Ramos (cell line): ENCODE results near the gene LSAMP.

Experiments used
- in situ Hi-C: fragments of 300-500 bp; cut with MboI; formaldehyde crosslinking; loops from one replicate; pipeline ENCODE4 v1.14.3; 2022; ENCODE audit warnings: low sequenced_read_pairs; ENCODE audit not compliant: unreplicated experiment

The LSAMP gene

GRCh38 chr3:116038968-116039650, 406.2 kb downstream of the LSAMP start:
- in situ Hi-C loops: no loop called here

GRCh38 chr3:116037954-116038911, 407.1 kb downstream of the LSAMP start:
- in situ Hi-C loops: no loop called here

- in situ Hi-C loops: no loop called here
These were observed 409.9 kb downstream of the LSAMP start for GRCh38 chr3:116035429-116035828.

GRCh38 chr3:116034794-116035193, 410.5 kb downstream of the LSAMP start:
- in situ Hi-C loops: no loop called here

- in situ Hi-C loops: no loop called here
These were observed 411.2 kb downstream of the LSAMP start for GRCh38 chr3:116034086-116034485.

GRCh38 chr3:116033516-116033915, 411.8 kb downstream of the LSAMP start:
- in situ Hi-C loops: no loop called here

GRCh38 chr3:116032176-116032575, 413.1 kb downstream of the LSAMP start:
- in situ Hi-C loops: no loop called here

- in situ Hi-C loops: no loop called here
These were observed 415.0 kb downstream of the LSAMP start for GRCh38 chr3:116030131-116030850.

- in situ Hi-C loops: no loop called here
These were observed 416.0 kb downstream of the LSAMP start for GRCh38 chr3:116029266-116029665.

GRCh38 chr3:116028157-116028556, 417.1 kb downstream of the LSAMP start:
- in situ Hi-C loops: no loop called here

GRCh38 chr3:116020989-116021388, 424.3 kb downstream of the LSAMP start:
- in situ Hi-C loops: no loop called here

- in situ Hi-C loops: no loop called here
These were observed 424.8 kb downstream of the LSAMP start for GRCh38 chr3:116020495-116020894.

- in situ Hi-C loops: no loop called here
These were observed 426.0 kb downstream of the LSAMP start for GRCh38 chr3:116019254-116019763.

GRCh38 chr3:116018646-116019045, 426.6 kb downstream of the LSAMP start:
- in situ Hi-C loops: no loop called here

GRCh38 chr3:116015931-116016330, 429.4 kb downstream of the LSAMP start:
- in situ Hi-C loops: no loop called here

GRCh38 chr3:116007000-116007399, 438.3 kb downstream of the LSAMP start:
- in situ Hi-C loops: no loop called here

- in situ Hi-C loops: no loop called here
These were observed 439.9 kb downstream of the LSAMP start for GRCh38 chr3:116005404-116005803.

GRCh38 chr3:116002235-116002634, 443.1 kb downstream of the LSAMP start:
- in situ Hi-C loops: no loop called here

- in situ Hi-C loops: no loop called here
These were observed 444.1 kb downstream of the LSAMP start for GRCh38 chr3:116001151-116001621.

- in situ Hi-C loops: no loop called here
These were observed 445.0 kb downstream of the LSAMP start for GRCh38 chr3:116000311-116000710.
